CMK (cell line): Measurements from ENCODE around the gene INTS7.
"Not testable (repeated sequence)": the region's sequence is repeated elsewhere in the genome, so short reads cannot be mapped to it uniquely, and the experiment has no call there.

Experiments used
- DNase-seq: peaks from one replicate; pipeline ENCODE4 v3.0.0-alpha.2; 2010; ENCODE audit warnings: low read depth

Gene INTS7

GRCh38 chr1:211978596-211978995 lies 56.8 kb downstream of the INTS7 start:
- DNase-seq, result no peak

DNA sequence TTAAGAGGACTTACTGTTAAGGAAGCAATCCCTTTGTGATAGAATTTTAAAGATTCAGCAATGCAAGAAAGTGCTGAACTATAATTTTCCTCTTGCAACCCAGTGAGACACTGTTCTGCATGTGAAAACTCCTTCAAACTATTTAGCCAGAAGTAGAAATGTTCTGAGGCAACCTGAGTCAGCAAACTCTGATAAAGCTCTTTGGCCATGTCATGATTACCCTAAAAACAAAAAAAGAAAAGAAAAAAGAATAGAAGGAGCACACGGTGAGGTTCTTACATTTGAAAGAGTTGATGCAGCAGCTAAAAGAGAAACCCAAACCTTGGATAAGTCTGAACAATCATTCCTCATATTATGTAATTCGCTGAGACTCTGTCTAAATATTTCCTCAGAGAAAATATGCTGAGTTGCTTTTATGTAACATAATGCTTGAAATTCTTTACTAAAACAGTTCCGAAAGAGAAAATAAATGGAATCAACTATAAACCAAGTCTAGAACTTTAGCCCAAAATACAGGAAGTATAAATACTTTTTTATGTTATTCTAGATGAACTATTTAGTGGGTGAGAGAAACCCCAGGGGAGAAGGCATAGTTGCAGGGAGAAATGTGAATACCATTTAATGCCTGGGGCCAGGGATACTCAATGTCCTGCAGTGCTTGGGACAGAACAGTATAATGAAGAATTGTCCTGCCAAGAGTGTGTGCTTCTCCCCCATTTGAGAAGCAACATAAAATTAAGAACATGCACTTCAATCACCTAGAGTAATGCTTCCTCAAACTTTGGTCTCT lies 60.0 kb downstream of the INTS7 start:
- no peak for DNase-seq

GRCh38 chr1:211973541-211973940 lies 61.8 kb downstream of the INTS7 start:
- DNase-seq, result no peak

DNA sequence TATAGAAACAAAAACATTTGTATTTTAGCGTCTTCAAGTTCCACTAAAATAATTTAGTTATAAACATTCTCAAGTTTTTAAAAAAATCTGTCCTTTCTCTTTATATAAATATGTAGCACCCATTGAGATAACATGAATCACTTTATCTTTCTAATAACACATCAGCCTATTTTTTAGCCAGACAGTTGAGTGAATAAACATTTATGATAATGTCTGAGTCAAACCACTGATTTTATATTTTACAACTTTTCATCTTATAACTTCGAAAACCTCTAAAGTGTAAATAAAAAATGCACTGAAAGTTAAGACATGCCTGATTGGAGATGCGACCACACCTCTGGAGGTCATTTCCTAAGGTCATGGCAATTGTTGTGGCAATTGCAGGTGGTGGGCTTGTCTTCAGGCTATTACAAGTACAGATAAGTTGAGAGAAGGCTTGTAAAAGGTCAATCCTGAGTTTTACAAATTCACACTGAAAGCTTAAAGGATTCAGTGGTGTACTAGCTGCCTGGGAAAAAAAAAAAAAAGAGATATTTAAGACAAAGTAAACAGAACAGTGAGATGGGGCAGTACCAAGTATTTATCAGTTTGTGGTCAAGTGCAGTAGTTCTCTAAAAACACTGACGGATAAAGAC lies 67.0 kb downstream of the INTS7 start:
- DNase-seq, result no peak

DNA sequence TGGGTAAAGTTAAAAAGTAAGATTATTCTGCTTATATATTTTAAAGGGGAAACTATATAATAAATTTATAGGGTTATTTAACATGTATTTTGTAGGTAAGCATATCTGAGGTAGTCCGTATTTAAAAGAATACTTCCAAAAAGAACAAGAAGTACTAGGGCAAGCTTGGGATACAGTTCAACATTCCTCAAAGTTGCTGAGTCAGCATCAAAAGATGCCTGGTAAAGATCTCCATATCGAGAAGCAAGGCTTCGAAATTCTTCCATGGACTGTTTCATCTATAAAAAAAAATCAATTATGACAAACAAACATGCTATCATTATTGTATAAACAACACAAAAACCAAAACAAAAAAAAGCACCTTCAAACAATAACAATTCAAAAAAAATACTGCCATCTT lies 67.7 kb downstream of the INTS7 start:
- no peak for DNase-seq

DNA sequence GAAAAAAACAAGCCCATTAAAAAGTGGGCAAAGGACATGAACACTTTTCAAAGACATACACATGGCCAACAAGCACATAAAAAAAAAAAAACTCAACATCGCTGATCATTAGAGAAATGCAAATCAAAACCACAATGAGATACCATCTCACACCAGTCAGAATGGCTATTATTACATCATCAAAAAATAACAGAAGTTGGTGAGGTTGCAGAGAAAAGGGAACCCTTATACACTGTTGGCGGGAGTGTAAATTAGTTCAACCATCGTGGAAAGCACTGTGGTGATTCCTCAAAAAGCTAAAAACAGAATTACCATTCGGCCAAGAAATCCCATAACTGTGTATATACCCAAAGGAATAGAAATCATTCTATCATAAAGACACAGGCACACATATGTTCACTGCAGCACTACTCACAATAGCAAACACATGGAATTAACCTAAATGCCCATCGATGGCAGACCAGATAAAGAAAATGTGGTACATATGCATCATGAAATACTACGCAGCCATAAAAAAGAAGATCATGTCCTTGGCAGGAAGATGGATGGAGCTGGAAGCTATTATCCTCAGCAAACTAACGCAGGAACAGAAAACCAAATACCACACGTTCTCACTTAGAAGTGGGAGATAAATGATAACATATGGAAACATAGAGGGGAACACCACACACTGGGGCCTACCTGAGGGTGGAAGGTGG lies 70.1 kb downstream of the INTS7 start:
- DNase-seq, result no peak

DNA sequence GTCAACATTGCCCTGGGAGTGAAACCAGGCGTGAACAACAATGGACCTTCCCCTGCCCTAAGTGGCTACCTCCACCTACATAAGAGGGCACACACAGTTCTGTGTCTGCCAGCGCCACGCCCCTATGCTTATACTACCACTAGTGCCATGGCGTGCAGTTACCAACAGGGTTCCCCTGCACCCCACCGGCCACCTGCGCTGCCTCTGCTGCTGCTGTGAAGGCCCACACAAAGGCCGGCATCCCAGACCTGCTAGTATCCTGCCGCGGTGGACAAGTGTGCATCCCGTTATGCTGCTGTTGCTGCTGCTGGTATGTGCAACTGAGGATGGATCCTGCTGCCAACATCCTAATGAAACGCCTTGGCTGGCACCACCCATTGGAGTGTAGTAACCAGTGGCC lies 75.7 kb downstream of the INTS7 start:
- no peak for DNase-seq

- DNase-seq, result no peak
Measured at GRCh38 chr1:211959221-211959620, 76.1 kb downstream of the INTS7 start.

GRCh38 chr1:211954028-211954427 lies 81.3 kb downstream of the INTS7 start:
- not testable (repeated sequence) for DNase-seq

- not testable (repeated sequence) for DNase-seq
Measured at GRCh38 chr1:211953543-211953942, 81.8 kb downstream of the INTS7 start.

DNA sequence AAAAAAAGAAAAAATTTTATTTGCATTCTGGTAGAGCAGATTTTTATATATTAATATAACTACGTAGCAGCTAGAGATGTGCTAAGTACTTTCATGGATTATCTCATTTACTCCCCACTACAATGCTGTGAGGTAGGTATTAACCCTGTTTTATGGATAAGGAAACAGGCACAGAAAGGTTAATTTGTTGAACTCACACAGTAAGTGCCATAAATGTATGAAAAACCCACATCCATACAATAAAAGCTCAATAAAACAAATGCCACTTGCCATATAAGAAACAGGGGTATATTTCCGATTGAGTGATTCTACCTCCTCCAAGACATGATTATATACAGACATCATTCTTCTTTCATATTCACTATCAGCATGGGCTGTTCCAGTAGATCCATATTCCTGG lies 83.1 kb downstream of the INTS7 start:
- no peak for DNase-seq

GRCh38 chr1:211951856-211952255 lies 83.5 kb downstream of the INTS7 start:
- no peak for DNase-seq

DNA sequence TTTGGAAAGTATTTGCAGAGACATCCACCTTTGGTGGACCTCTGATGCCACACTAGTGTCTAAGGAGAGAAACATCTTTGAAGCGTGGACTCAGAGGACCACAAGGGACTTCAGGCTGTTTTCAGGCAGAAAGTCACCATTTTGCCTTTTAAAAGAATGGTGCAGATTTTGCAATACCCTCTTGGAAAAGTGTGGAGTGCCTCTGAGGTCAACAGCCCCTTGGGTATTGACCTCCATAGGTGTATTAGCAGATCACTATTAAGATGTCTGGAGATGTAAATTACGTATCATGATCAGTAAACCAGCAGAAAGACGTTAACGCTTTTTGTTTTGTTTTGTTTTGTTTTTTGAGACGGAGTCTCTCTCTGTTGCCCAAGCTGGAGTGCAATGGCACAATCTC lies 87.0 kb downstream of the INTS7 start:
- no peak for DNase-seq

DNA sequence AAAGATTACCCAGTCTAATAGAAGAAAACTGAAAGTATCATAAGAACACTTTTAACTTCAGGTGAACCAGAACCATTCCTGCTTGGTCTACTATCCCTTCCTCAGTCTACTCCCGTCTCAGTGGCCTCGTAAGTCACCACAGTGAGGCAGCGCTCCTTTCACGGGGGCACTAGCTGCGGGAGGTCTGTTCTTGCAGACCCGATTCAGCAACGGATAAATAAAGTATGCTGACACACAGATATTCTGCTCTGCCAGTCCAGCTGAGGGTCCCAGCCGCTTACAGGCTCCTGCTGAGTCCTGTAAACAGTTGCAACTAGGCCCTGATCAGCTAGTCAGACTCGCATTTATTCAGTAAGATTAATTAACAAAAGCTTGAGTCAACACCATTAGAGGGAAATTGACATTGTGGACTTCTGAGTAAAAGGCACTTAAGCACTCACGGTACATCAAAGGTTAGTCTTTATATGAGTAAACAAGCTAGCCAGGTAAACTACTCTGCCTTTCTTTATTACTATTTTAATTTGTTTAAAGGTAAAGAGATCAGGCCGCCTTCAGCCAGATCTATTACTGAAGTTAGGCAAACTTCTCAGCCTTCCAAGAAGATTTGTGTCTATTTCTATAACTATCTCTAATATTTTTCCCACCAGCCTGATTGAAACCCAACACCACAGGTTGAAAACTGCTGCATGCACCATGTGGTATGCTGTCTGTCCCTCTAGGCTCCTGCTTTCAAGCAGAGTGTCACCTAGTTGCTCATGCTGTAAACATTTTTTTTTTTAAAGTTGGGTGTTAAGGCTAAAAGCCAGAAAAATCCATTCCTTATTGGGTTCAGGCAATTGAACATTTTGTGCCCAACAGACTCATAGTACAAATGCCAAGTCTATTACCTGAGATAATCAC lies 87.7 kb downstream of the INTS7 start:
- DNase-seq, result no peak

DNA sequence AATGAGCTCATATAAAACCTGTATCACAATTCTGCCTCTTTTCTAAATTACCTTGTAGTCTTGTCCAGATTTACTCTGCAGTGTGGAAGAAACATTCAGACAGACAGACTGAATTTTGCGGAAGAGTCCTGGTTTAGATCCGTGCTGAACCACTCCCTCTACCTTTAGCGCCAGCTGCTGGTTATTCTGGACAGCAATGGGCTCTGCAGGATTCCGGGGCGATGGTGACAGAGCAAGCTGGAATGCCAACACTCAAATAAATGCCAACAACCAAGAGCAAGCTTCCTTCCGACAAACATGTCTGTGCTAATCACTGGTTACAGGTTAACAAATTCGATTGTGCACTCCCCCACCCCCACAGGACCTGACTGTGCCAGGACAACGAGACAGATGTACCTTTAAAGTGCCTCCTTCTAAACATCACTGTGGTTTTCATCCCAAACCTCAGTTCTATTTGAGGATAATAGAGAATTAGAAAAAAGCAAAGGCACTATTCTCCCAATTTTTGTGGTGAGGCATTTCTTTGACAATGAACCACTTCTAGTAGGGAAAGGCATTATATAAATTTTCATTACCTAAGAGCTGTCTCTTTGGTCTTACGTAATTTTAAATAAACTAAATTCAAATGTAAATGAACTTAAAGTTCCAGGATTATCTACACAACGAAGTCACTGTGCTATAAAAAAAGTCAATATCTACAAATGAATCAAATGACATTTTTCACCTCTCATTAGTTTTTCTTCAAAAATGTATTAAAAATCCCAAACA lies 90.4 kb downstream of the INTS7 start:
- DNase-seq, result no peak

DNA sequence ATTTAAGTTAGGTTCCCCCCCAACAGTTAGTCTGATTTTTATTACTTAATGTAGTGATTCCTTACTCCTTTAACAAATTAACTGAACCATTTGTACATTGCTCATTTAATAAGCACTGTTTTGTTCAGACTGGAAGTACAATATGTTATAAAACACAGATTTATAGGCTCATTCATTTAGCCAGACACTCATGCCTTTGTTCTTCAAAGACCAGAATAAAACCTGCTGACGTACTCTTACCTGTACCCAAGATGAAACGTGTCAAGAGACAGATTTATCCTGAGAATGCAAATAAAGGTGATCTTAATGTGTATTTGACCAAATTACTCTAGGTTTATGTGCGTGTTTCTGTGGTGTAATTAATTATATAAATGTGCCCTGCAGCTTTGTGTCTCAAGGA lies 92.8 kb downstream of the INTS7 start:
- no peak for DNase-seq

DNA sequence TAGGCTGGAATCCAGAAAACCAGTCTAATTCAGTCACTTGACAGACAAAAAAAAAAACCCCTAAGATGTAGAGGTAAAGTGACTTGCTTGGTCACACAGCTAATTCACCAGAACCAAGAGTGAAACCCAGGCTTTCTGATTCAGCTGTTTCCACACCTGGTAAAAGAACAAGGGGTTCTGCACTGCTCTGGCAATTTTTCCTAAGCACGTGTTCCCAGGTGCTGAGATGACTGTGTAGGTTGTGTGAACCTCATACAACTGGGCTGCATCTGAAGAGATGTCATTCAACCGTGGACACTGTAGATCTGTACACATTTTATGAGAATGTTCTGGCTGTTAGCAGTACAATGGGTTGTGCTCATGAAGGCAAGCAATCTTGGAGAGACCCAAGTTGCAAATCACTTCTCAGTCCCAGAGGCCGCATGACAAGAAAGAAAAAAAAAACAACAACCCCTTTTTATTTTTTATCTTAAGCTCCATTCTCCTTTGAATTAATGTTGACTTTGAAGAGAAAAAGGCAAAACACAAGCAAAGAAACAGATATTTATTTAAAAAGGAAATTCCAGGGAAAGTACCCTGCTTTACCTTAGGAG lies 95.4 kb downstream of the INTS7 start:
- DNase-seq, result no peak

GRCh38 chr1:211938561-211938997 lies 96.8 kb downstream of the INTS7 start:
- DNase-seq, result no peak

GRCh38 chr1:211937422-211937821 lies 97.9 kb downstream of the INTS7 start:
- DNase-seq, result not testable (repeated sequence)

DNA sequence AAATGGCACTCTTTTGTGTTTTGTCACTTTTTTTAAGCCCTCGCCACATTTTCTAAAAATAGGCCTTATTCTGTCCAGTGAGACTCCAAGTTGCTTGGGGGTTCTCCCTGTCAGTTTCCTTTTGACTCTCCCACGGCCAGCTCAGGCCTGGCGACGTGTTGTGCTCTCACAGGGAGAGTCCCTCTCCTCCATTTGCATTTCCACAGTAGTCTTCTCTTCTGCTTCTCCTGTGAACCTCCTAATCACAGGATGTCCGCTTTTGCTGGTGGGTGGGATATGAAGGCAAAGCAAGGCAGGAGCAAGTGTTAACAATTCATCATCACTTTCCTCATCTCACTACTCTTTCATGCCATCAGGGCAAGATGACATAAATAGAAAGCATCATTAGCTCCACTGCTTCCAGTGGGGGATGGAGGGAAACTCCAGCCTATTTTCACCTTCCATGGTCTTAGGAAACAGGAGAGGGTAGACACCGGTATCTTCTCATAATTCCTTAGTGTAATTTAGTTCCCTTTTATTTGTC lies 99.8 kb downstream of the INTS7 start:
- no peak for DNase-seq
